ENCODE results near the gene ZG16B. TPM values are rescaled to one million over a fixed set of nuclear protein-coding genes. Genes with fewer than 3 reads are reported as not detected.
A peak's percentile ranks its signal among the peaks of the same experiment; 100 is the strongest.

ZG16B gene
- polyA plus RNA-seq, 2 donors, result 0.77 to 1.1 TPM

- H3K4me3 ChIP-seq (ENCODE audit: low read depth in 1 of 2, low read length in 2 of 2), result no peak overlapping the region
- H3K36me3 ChIP-seq (ENCODE audit: control insufficient read depth in 2 of 2, insufficient read depth in 2 of 2, low read length in 1 of 2), result no peaks in the 10 kb centered on the region
- H3K9me3 ChIP-seq (ENCODE audit: control insufficient read depth in 2 of 2, insufficient read depth in 1 of 2, low read depth in 1 of 2, low read length in 1 of 2), result no peaks in the 10 kb centered on the region
- peak overlapping the region in 1 of 2 donors; percentile 2 for H3K27ac ChIP-seq (ENCODE audit: low read depth in 2 of 2, low read length in 1 of 2)
- WGBS, 2 donors, result 74 to 78% methylated on average over 17 to 18 of the region's 18 CpGs
- peaks cover 3 to 6% of the 10 kb centered on the region in 2 donors for H3K4me1 ChIP-seq (ENCODE audit: control insufficient read depth in 2 of 2, insufficient read depth in 2 of 2, low read length in 1 of 2)
- H3K27me3 ChIP-seq (ENCODE audit: control insufficient read depth in 1 of 2, insufficient read depth in 2 of 2, low read length in 2 of 2), result no peaks in the 10 kb centered on the region
Measured at GRCh38 chr16:2841606-2842339, 11.7 kb downstream of the ZG16B start.

- Histone ChIP-seq H3K27ac (ENCODE audit: low read depth in 2 of 2, low read length in 1 of 2) (peak overlapping the region in 1 of 2 donors; percentile 3), H3K4me3 (ENCODE audit: low read depth in 1 of 2, low read length in 2 of 2) (peak overlapping the region in 1 of 2 donors; percentile 6), H3K27me3 (ENCODE audit: control insufficient read depth in 1 of 2, insufficient read depth in 2 of 2, low read length in 2 of 2) (no peaks in the 10 kb centered on the region), H3K36me3 (ENCODE audit: control insufficient read depth in 2 of 2, insufficient read depth in 2 of 2, low read length in 1 of 2) (no peaks in the 10 kb centered on the region), H3K4me1 (ENCODE audit: control insufficient read depth in 2 of 2, insufficient read depth in 2 of 2, low read length in 1 of 2) (peaks cover 3 to 6% of the 10 kb centered on the region in 2 donors), H3K9me3 (ENCODE audit: control insufficient read depth in 2 of 2, insufficient read depth in 1 of 2, low read depth in 1 of 2, low read length in 1 of 2) (no peaks in the 10 kb centered on the region)
- 38 to 49% methylated on average over 40 of the region's 40 CpGs for WGBS, 2 donors
Measured at GRCh38 chr16:2842340-2843000, 12.4 kb downstream of the ZG16B start.

GRCh38 chr16:2843526-2843925 is 13.4 kb downstream of the ZG16B start:
- H3K9me3 ChIP-seq (ENCODE audit: control insufficient read depth in 2 of 2, insufficient read depth in 1 of 2, low read depth in 1 of 2, low read length in 1 of 2), result no peaks in the 10 kb centered on the region
- WGBS, 2 donors, result 85 to 86% methylated on average over 8 of the region's 8 CpGs
- H3K27me3 ChIP-seq (ENCODE audit: control insufficient read depth in 1 of 2, insufficient read depth in 2 of 2, low read length in 2 of 2), result no peaks in the 10 kb centered on the region
- no peak overlapping the region for H3K4me3 ChIP-seq (ENCODE audit: low read depth in 1 of 2, low read length in 2 of 2)
- H3K4me1 ChIP-seq (ENCODE audit: control insufficient read depth in 2 of 2, insufficient read depth in 2 of 2, low read length in 1 of 2), result peaks cover 3 to 6% of the 10 kb centered on the region in 2 donors
- H3K36me3 ChIP-seq (ENCODE audit: control insufficient read depth in 2 of 2, insufficient read depth in 2 of 2, low read length in 1 of 2), result no peaks in the 10 kb centered on the region
- no peak overlapping the region for H3K27ac ChIP-seq (ENCODE audit: low read depth in 2 of 2, low read length in 1 of 2)

- H3K4me3 ChIP-seq (ENCODE audit: low read depth in 1 of 2, low read length in 2 of 2), result no peak overlapping the region
- no peak overlapping the region for H3K27ac ChIP-seq (ENCODE audit: low read depth in 2 of 2, low read length in 1 of 2)
- H3K9me3 ChIP-seq (ENCODE audit: control insufficient read depth in 2 of 2, insufficient read depth in 1 of 2, low read depth in 1 of 2, low read length in 1 of 2), result no peaks in the 10 kb centered on the region
- no peaks in the 10 kb centered on the region for H3K27me3 ChIP-seq (ENCODE audit: control insufficient read depth in 1 of 2, insufficient read depth in 2 of 2, low read length in 2 of 2)
- H3K4me1 ChIP-seq (ENCODE audit: control insufficient read depth in 2 of 2, insufficient read depth in 2 of 2, low read length in 1 of 2), result peaks cover 3 to 6% of the 10 kb centered on the region in 2 donors
- H3K36me3 ChIP-seq (ENCODE audit: control insufficient read depth in 2 of 2, insufficient read depth in 2 of 2, low read length in 1 of 2), result no peaks in the 10 kb centered on the region
- WGBS, 2 donors, result 76 to 78% methylated on average over 5 of the region's 5 CpGs
Measured at GRCh38 chr16:2845116-2845515, 15.0 kb downstream of the ZG16B start.

- Histone ChIP-seq H3K27me3 (ENCODE audit: control insufficient read depth in 1 of 2, insufficient read depth in 2 of 2, low read length in 2 of 2) (no peaks in the 10 kb centered on the region), H3K4me1 (ENCODE audit: control insufficient read depth in 2 of 2, insufficient read depth in 2 of 2, low read length in 1 of 2) (peaks cover 0 to 9% of the 10 kb centered on the region in 2 donors), H3K4me3 (ENCODE audit: low read depth in 1 of 2, low read length in 2 of 2) (no peak overlapping the region), H3K36me3 (ENCODE audit: control insufficient read depth in 2 of 2, insufficient read depth in 2 of 2, low read length in 1 of 2) (no peaks in the 10 kb centered on the region), H3K9me3 (ENCODE audit: control insufficient read depth in 2 of 2, insufficient read depth in 1 of 2, low read depth in 1 of 2, low read length in 1 of 2) (no peaks in the 10 kb centered on the region), H3K27ac (ENCODE audit: low read depth in 2 of 2, low read length in 1 of 2) (peak overlapping the region in 1 of 2 donors; percentile 51)
- whole genome bisulfite sequencing, 2 donors, result 39 to 40% methylated on average over 3 of the region's 3 CpGs
Measured at GRCh38 chr16:2846511-2847310, 16.6 kb downstream of the ZG16B start.

GRCh38 chr16:2848933-2849725 is 19.0 kb downstream of the ZG16B start:
- Histone ChIP-seq H3K4me1 (ENCODE audit: control insufficient read depth in 2 of 2, insufficient read depth in 2 of 2, low read length in 1 of 2) (peaks cover 0 to 7% of the 10 kb centered on the region in 2 donors), H3K9me3 (ENCODE audit: control insufficient read depth in 2 of 2, insufficient read depth in 1 of 2, low read depth in 1 of 2, low read length in 1 of 2) (peaks cover 0 to 2% of the 10 kb centered on the region in 2 donors), H3K27me3 (ENCODE audit: control insufficient read depth in 1 of 2, insufficient read depth in 2 of 2, low read length in 2 of 2) (no peaks in the 10 kb centered on the region), H3K4me3 (ENCODE audit: low read depth in 1 of 2, low read length in 2 of 2) (no peak overlapping the region), H3K36me3 (ENCODE audit: control insufficient read depth in 2 of 2, insufficient read depth in 2 of 2, low read length in 1 of 2) (peaks cover 0 to 11% of the 10 kb centered on the region in 2 donors), H3K27ac (ENCODE audit: low read depth in 2 of 2, low read length in 1 of 2) (no peak overlapping the region)
- WGBS, 2 donors, result 81 to 83% methylated on average over 16 of the region's 16 CpGs

GRCh38 chr16:2852003-2852730 is 22.1 kb downstream of the ZG16B start:
- Histone ChIP-seq H3K4me1 (ENCODE audit: control insufficient read depth in 2 of 2, insufficient read depth in 2 of 2, low read length in 1 of 2) (peaks cover 0 to 13% of the 10 kb centered on the region in 2 donors), H3K27me3 (ENCODE audit: control insufficient read depth in 1 of 2, insufficient read depth in 2 of 2, low read length in 2 of 2) (no peaks in the 10 kb centered on the region), H3K9me3 (ENCODE audit: control insufficient read depth in 2 of 2, insufficient read depth in 1 of 2, low read depth in 1 of 2, low read length in 1 of 2) (peaks cover 0 to 2% of the 10 kb centered on the region in 2 donors), H3K27ac (ENCODE audit: low read depth in 2 of 2, low read length in 1 of 2) (peak overlapping the region in 1 of 2 donors; percentile 13), H3K36me3 (ENCODE audit: control insufficient read depth in 2 of 2, insufficient read depth in 2 of 2, low read length in 1 of 2) (peaks cover 0 to 16% of the 10 kb centered on the region in 2 donors), H3K4me3 (ENCODE audit: low read depth in 1 of 2, low read length in 2 of 2) (no peak overlapping the region)
- 91 to 94% methylated on average over 16 of the region's 16 CpGs for WGBS, 2 donors

GRCh38 chr16:2852731-2853507 is 22.8 kb downstream of the ZG16B start:
- Histone ChIP-seq H3K36me3 (ENCODE audit: control insufficient read depth in 2 of 2, insufficient read depth in 2 of 2, low read length in 1 of 2) (peaks cover 0 to 16% of the 10 kb centered on the region in 2 donors), H3K9me3 (ENCODE audit: control insufficient read depth in 2 of 2, insufficient read depth in 1 of 2, low read depth in 1 of 2, low read length in 1 of 2) (peaks cover 0 to 2% of the 10 kb centered on the region in 2 donors), H3K4me1 (ENCODE audit: control insufficient read depth in 2 of 2, insufficient read depth in 2 of 2, low read length in 1 of 2) (peaks cover 0 to 19% of the 10 kb centered on the region in 2 donors), H3K27ac (ENCODE audit: low read depth in 2 of 2, low read length in 1 of 2) (no peak overlapping the region), H3K4me3 (ENCODE audit: low read depth in 1 of 2, low read length in 2 of 2) (no peak overlapping the region), H3K27me3 (ENCODE audit: control insufficient read depth in 1 of 2, insufficient read depth in 2 of 2, low read length in 2 of 2) (no peaks in the 10 kb centered on the region)
- 65 to 69% methylated on average over 49 to 56 of the region's 56 CpGs for WGBS, 2 donors
